Memory B cell (primary cell): ENCODE measurements around the gene PDE6B.

Experiments used
- ATAC-seq: fragments of 150-1000 bp; cut with Tn5 transposase; 2 replicates; pipeline ENCODE4 v1.10.0; 2021; ENCODE audit warnings: low read depth, mild to moderate bottlenecking, moderate library complexity
- DNase-seq, 2 donors: peaks; one replicate each; pipeline ENCODE4 v3.0.0; 2022; ENCODE audit warnings: low spot score in 2 of 2
- H3K27ac Mint-ChIP-seq: one replicate; pipeline ENCODE4 v1.8.0; 2022; ENCODE audit warnings: mild to moderate bottlenecking, moderate library complexity, mixed read lengths
- H3K27me3 Mint-ChIP-seq: one replicate; pipeline ENCODE4 v1.8.0; 2022; ENCODE audit warnings: mixed read lengths
- H3K36me3 Mint-ChIP-seq: one replicate; pipeline ENCODE4 v1.8.0; 2022; ENCODE audit warnings: mild to moderate bottlenecking, mixed read lengths
- H3K4me1 Mint-ChIP-seq: one replicate; pipeline ENCODE4 v1.8.0; 2022; ENCODE audit warnings: mixed read lengths
- H3K4me3 Mint-ChIP-seq: one replicate; pipeline ENCODE4 v1.8.0; 2022; ENCODE audit warnings: mild to moderate bottlenecking, moderate library complexity, mixed read lengths
- H3K9me3 Mint-ChIP-seq: one replicate; pipeline ENCODE4 v1.8.0; 2022; ENCODE audit warnings: mixed read lengths

Gene PDE6B

DNA sequence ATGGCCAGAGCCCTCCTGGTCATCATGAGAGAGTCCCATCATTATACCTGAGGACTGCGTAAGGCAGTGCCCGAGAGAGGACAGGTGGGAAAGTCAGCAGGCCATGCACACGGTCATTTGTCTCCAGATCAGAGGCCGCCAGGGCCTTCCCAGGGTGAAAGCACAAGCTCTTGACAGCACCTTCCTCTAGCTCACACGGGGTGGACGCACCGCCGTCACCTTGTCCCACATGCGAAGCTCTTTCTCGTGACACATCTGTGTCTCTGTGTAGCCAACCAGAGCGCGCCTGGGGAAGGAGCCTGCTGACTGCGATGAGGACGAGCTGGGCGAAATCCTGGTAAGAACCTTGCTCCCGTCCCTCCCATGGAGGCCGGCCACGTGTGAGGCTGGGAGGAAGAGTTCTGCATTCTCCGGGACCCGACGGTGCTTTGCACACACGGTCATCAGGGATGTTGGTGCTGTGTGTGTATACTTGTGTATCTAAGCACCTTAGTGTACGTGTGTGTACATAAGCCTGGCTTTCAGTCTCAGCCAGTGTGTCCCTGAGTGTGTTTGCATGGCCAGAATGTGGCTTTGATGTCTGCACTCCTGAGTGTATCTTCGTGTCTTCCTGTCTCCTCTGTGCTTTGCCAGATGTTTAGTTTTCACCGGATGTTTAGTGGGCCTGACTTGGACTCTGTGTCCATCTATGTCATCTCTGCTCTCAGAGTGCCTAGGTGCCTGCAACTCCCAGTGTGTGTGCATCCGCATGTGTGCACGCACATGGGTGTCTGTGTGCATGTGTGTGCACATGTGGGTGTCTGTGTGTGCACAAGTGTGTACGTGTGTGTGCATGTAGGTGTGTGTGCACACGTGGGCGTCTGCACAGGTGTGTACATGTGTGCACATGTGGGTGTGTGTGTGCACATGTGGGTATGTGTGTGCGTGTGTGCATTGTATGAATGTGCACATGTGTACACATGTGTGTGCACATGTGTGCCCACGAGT lies 33.6 kb downstream of the PDE6B start:
- peaks cover 4% of the 10 kb centered on the region for H3K9me3 Mint-ChIP-seq
- DNase-seq = no peak

DNA sequence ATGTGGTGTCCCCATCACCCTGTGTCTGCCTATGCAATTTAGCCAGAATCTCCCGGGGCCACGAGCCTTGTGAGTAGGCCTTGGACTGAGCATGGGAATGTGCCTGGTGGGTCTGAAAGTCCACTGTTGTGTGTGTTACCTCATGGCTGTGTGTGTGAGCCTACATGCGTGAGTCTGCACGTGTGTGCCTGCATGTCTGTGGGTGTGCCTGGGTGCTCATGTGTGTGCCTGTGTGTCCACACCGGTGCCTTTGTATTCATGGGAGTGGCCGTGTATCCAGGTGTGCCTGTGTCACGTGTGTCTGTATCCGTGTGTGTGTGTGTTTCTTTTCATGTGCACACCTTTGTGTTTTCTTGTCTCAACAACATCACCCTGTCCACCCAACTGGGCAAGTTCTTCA lies 34.5 kb downstream of the PDE6B start:
- H3K4me3 Mint-ChIP-seq = no peak overlapping the region
- no peak for DNase-seq
- no peaks in the 10 kb centered on the region for H3K27me3 Mint-ChIP-seq
- no peak for ATAC-seq
- H3K27ac Mint-ChIP-seq = no peak overlapping the region
- peaks cover 10% of the 10 kb centered on the region for H3K36me3 Mint-ChIP-seq
- peaks cover 5% of the 10 kb centered on the region for H3K4me1 Mint-ChIP-seq
- H3K9me3 Mint-ChIP-seq = peaks cover 4% of the 10 kb centered on the region

More for the DNA sequence above, 33.6 kb downstream of the PDE6B start:
- Mint-ChIP-seq H3K27ac (no peak overlapping the region), H3K4me1 (peaks cover 2% of the 10 kb centered on the region), H3K4me3 (no peak overlapping the region), H3K36me3 (peaks cover 10% of the 10 kb centered on the region), H3K27me3 (no peaks in the 10 kb centered on the region)
- no peak for ATAC-seq

DNA sequence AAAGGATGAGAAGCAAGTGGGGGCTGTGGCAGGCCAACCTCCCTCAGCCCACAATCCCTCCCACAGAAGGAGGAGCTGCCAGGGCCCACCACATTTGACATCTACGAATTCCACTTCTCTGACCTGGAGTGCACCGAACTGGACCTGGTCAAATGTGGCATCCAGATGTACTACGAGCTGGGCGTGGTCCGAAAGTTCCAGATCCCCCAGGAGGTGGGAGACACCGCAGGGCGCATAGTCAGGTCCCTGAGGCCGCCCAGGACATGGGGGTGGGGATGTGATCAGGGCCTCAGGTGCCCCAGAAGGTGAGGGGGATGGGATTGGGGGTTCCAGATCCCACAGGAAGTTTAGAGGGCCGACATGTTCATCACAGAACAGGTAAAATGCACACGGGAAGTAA lies 35.0 kb downstream of the PDE6B start:
- no peak for ATAC-seq
- peaks cover 4% of the 10 kb centered on the region for H3K9me3 Mint-ChIP-seq
- H3K36me3 Mint-ChIP-seq = peaks cover 10% of the 10 kb centered on the region
- peaks cover 5% of the 10 kb centered on the region for H3K4me1 Mint-ChIP-seq
- H3K27ac Mint-ChIP-seq = no peak overlapping the region
- DNase-seq = no peak
- no peak overlapping the region for H3K4me3 Mint-ChIP-seq
- no peaks in the 10 kb centered on the region for H3K27me3 Mint-ChIP-seq

DNA sequence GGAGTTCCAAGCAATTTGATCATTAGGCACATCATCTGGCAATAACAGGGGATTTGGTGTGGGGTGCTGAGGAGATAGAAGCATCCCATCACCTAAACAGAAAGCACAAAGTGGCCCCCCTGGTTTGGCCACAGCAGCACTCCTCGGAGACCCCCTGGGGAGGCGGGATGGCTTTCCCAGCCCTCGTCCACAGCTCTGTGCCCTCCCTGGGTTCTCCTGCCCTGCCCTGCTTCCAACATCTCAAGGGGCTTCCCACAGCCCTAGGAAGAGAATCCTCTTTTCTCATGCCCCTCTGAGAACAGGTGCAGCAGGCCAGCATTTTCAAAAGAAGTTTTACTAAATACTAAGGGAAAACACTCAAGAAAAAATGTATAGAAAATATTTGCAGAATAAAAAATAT lies 35.9 kb downstream of the PDE6B start:
- H3K4me3 Mint-ChIP-seq = no peak overlapping the region
- H3K4me1 Mint-ChIP-seq = peaks cover 5% of the 10 kb centered on the region
- H3K9me3 Mint-ChIP-seq = peaks cover 4% of the 10 kb centered on the region
- no peak overlapping the region for H3K27ac Mint-ChIP-seq
- no peaks in the 10 kb centered on the region for H3K27me3 Mint-ChIP-seq
- H3K36me3 Mint-ChIP-seq = peaks cover 10% of the 10 kb centered on the region
- ATAC-seq = no peak
- no peak for DNase-seq

DNA sequence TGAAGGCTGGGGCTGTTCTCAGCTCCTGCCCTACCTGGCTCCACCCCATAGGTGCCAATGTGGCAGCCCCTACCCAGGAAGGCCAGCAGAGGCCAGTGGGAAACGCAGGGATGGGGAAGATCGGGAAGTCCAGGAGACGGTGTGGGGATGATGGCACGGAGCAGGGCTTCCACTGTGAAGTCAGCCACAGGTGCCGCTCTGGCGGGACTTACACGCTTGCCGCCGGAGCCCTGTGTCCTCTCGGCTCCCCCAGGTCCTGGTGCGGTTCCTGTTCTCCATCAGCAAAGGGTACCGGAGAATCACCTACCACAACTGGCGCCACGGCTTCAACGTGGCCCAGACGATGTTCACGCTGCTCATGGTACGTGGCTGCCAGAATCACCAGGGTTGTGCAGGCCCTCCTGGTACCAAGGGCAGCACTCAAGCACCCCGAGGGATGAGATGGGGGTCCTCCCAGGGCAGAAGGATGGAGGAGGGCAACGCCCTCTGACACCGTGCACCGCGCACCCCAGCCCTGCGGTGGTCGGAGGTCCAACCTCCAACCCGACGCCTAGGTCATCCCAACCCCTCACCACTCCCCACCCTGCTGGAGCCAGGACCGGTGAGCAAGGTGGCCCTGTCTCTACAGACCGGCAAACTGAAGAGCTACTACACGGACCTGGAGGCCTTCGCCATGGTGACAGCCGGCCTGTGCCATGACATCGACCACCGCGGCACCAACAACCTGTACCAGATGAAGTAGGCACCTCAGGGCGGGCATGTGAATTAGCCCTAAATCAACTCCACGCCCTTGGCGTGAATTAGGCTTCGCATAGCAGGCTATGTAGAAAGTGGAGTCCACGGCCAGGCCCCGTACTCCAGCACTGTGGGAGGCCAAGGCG lies 36.7 kb downstream of the PDE6B start:
- peak overlapping the region; percentile 85 for H3K4me3 Mint-ChIP-seq
- H3K27me3 Mint-ChIP-seq = no peaks in the 10 kb centered on the region
- ATAC-seq (no peak), DNase-seq (no peak)
- peaks cover 10% of the 10 kb centered on the region for H3K36me3 Mint-ChIP-seq
- H3K9me3 Mint-ChIP-seq = peaks cover 4% of the 10 kb centered on the region
- peaks cover 5% of the 10 kb centered on the region for H3K4me1 Mint-ChIP-seq
- H3K27ac Mint-ChIP-seq = peak overlapping the region; percentile 81

DNA sequence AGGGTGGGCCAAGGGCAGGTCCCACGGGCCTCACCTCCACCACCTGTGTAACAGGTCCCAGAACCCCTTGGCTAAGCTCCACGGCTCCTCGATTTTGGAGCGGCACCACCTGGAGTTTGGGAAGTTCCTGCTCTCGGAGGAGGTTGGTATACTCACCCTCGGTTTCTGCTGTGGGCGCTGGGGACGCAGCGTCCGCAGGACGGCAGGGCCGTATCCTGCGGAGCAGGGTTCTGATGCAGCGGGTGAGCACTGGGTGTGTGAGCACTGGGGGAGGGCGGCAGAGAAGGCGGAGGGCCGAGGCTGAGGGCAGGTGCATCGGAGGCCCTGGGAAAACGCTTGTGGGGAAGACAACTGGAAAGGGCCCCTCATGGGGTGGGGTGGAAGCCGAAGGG lies 37.7 kb downstream of the PDE6B start:
- peak overlapping the region; percentile 85 for H3K4me3 Mint-ChIP-seq
- H3K9me3 Mint-ChIP-seq = peaks cover 4% of the 10 kb centered on the region
- H3K27me3 Mint-ChIP-seq = no peaks in the 10 kb centered on the region
- H3K36me3 Mint-ChIP-seq = peaks cover 10% of the 10 kb centered on the region
- peak overlapping the region; percentile 81 for H3K27ac Mint-ChIP-seq
- DNase-seq = no peak
- peaks cover 5% of the 10 kb centered on the region for H3K4me1 Mint-ChIP-seq
- no peak for ATAC-seq

DNA sequence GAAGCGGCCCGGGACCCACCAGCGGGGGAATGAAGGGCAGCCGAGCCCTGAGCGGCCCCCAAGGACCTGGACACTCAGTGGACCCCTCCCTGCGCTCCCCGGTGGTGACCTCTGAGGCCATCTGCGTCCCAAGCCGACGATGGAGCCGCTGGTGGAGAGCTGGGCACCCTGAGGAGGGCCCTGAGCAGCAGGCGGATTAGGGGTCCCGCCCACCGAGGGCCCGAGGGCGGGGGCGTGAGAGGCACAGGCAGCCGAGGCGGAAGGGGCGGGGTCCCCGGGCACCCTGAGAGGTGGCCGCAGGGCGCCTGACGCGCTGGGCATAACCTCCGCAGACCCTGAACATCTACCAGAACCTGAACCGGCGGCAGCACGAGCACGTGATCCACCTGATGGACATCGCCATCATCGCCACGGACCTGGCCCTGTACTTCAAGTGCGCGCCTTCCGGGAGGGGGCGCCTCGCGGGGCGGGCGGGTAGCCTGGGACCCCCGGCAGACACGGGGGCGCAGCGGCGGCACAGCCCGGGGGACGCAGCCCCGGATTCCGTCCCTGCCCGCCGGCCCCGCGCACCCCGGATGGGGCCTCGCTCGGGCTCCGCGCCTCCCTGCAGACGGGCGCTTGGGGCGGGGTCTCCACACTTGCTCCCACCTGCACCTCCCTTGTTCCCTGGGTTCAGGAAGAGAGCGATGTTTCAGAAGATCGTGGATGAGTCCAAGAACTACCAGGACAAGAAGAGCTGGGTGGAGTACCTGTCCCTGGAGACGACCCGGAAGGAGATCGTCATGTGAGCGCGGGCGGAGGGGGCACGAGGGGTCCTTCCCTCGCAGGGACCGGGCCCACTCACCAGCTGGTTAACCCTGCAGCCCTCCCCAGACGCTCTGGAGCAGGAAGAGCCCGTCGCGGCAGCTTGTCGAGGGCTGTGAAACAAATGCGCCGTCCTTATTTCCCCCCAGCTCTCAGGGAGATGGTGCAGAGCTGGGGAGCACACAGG lies 38.4 kb downstream of the PDE6B start:
- Mint-ChIP-seq H3K27me3 (no peaks in the 10 kb centered on the region), H3K4me3 (peak overlapping the region; percentile 86), H3K36me3 (peaks cover 10% of the 10 kb centered on the region), H3K27ac (peak overlapping the region; percentile 81), H3K4me1 (peaks cover 5% of the 10 kb centered on the region), H3K9me3 (peaks cover 4% of the 10 kb centered on the region)
- peak; percentile 90 for ATAC-seq
- DNase-seq = peak; percentile 49 to 58

DNA sequence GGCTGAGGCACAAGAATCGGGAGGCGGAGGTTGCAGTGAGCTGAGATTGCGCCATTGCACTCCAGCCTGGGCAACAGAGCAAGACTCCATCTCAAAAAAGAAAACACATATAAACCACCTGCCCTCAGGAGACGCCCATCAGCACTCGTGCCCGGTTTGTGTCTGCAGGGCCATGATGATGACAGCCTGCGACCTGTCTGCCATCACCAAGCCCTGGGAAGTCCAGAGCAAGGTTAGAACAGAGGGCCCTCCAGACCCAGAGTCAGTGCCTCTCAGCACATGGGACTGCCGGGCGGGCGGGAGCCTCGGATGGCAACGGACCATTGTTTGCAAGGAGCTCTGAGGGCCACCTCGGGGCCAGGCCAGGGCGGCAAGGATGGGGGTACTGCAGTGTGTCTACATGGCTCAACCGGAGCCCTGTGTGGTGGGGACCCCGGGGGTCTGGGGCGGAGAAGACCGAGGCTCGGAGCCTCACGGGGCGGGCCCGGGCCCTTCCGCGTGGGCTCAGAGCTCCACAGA lies 39.4 kb downstream of the PDE6B start:
- ATAC-seq (no peak), DNase-seq (no peak)
- H3K27me3 Mint-ChIP-seq = no peaks in the 10 kb centered on the region
- no peak overlapping the region for H3K27ac Mint-ChIP-seq
- H3K9me3 Mint-ChIP-seq = peaks cover 4% of the 10 kb centered on the region
- H3K4me3 Mint-ChIP-seq = peak overlapping the region; percentile 61
- peaks cover 10% of the 10 kb centered on the region for H3K36me3 Mint-ChIP-seq
- H3K4me1 Mint-ChIP-seq = peaks cover 5% of the 10 kb centered on the region

DNA sequence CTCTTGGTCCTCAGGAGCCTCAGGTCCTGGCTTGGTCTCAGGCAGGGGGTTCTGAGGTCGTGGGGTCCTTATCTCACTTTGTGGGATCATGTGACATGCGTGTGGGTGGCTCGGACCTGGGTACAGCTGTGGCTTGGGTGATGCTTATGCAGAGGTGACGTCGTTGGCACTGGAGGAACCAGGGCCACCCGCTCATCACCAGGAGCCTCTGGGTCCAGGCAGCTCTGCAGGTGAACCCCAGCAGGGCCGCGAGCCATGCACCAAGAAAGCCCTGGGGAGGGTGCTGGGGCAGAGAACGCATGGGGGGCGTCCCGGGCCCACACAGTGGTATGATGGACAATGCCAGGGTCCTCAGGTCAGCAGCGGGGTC lies 40.0 kb downstream of the PDE6B start:
- Mint-ChIP-seq H3K36me3 (peaks cover 6% of the 10 kb centered on the region), H3K4me1 (peaks cover 5% of the 10 kb centered on the region), H3K27ac (no peak overlapping the region), H3K4me3 (peak overlapping the region; percentile 61), H3K27me3 (no peaks in the 10 kb centered on the region), H3K9me3 (peaks cover 4% of the 10 kb centered on the region)
- ATAC-seq (no peak), DNase-seq (no peak)

DNA sequence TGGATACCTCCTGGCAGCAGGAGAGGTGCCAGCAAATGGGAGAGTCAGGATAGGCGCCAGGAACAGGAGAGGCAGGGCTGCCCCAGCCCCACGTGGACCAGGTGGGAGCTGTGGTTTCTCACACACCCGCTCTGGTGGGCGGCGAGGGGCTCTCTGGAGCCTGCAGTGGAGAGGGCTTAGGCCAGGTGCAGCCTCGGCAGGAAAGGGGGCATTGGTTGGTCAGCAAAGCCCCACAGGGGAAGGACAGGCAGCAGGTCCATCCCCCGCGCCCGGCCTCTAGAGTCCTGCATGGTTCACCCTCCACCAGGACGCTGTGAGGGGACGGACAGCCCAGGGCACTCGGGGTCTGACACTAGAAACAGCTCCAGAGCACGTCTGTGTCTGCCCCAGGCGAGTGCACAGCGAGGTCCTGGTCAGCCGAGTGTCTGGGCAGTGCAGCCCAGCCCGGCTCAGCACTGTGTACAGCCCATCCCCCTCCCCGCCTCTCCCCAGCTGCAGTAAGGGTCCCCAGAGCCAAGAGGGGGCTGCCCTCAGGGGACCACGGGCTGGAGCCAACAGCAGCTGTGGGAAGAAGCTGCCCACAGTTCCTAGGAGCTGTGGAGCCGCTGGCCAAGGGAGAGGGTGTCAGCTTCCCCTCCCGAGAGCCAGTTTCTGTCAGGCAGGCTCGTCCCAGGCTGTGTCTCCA lies 40.5 kb downstream of the PDE6B start:
- peaks cover under 1% of the 10 kb centered on the region for H3K9me3 Mint-ChIP-seq
- no peak overlapping the region for H3K4me3 Mint-ChIP-seq
- H3K36me3 Mint-ChIP-seq = peaks cover 7% of the 10 kb centered on the region
- H3K27me3 Mint-ChIP-seq = no peaks in the 10 kb centered on the region
- peaks cover 5% of the 10 kb centered on the region for H3K4me1 Mint-ChIP-seq
- no peak for ATAC-seq
- DNase-seq = no peak
- H3K27ac Mint-ChIP-seq = no peak overlapping the region

DNA sequence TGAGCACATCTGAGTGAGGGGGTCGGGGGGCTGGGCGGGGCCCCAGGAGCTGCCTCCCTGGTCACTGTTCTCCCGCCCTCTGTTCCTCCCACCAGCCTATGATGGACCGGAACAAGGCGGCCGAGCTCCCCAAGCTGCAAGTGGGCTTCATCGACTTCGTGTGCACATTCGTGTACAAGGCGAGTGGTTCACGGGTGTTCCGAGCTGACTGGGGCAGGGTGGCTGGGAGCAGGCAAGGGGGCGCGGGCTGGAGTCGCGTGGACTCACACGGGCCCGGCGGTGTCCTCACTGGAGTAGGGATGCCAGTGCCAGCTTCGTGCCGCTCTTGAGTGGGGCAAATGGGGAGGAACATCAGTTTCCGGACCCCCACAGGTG lies 41.0 kb downstream of the PDE6B start:
- Mint-ChIP-seq H3K27ac (no peak overlapping the region), H3K36me3 (peaks cover 6% of the 10 kb centered on the region), H3K4me1 (peaks cover 5% of the 10 kb centered on the region), H3K4me3 (no peak overlapping the region), H3K9me3 (no peaks in the 10 kb centered on the region), H3K27me3 (no peaks in the 10 kb centered on the region)
- no peak for DNase-seq
- no peak for ATAC-seq

DNA sequence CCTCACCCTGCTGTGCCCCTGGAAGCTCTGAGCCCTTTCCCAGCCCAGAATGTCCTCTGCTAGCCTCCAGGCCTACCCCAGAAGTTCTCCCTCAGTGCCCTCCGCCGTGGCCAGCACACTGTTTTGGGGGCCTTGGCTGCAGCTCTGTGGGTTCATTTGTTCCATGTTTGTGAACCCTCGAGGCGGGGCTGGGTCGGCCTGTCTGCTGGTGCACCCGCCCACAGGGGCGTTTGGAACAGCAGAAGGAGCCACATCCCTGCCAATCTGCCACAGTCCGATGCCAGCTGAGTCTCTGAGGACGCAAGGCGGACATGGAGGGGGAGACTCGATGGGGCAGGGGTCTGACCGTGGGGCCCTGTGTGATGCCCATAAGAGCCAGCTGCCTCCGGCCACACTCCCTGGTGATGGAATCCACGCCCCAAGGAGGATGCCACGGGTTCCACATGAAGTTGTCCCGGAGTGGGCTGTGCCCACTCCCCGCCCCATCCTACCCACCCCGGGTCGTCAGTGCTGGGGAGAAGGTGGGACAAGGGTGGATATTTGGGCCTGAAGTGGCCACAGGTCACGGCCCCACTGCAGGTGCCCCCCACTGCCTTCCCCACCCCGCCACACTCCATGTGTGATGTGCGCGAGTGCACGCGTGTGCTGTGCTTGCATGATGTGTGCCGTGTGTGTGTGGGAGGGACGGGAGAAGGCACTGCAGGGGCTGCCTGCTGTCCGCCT lies 41.6 kb downstream of the PDE6B start:
- ATAC-seq = no peak
- Mint-ChIP-seq H3K27me3 (no peaks in the 10 kb centered on the region), H3K4me3 (no peak overlapping the region)

More for the DNA sequence above, 41.6 kb downstream of the PDE6B start:
- no peak for DNase-seq
- Mint-ChIP-seq H3K4me1 (peaks cover 5% of the 10 kb centered on the region), H3K36me3 (peaks cover 6% of the 10 kb centered on the region), H3K27ac (no peak overlapping the region), H3K9me3 (no peaks in the 10 kb centered on the region)
